Endodermal cell (in vitro differentiated cells): Measurements from ENCODE around the gene BMF. TPM values are rescaled to one million over a fixed set of nuclear protein-coding genes. Genes with fewer than 3 reads are reported as not detected.

Experiments
- DNase-seq: peaks from one replicate; pipeline ENCODE4 v3.0.0-alpha.2; 2017
- H3K27ac ChIP-seq: 2 replicates; pipeline ENCODE4 v1.5.1; 2013; ENCODE audit warnings: mild to moderate bottlenecking, low read depth, low read length, moderate library complexity
- H3K27me3 ChIP-seq: 2 replicates; pipeline ENCODE4 v1.6.1; 2013; ENCODE audit warnings: mild to moderate bottlenecking, low read length, moderate library complexity; ENCODE audit not compliant: insufficient read depth, control insufficient read depth, poor library complexity, severe bottlenecking
- H3K36me3 ChIP-seq: 2 replicates; pipeline ENCODE4 v1.7.0; 2013; ENCODE audit warnings: mild to moderate bottlenecking, low read length, moderate library complexity; ENCODE audit not compliant: control insufficient read depth, insufficient read depth
- H3K4me1 ChIP-seq: one replicate; pipeline ENCODE4 v1.7.0; 2013; ENCODE audit warnings: low read length; ENCODE audit not compliant: control insufficient read depth, insufficient read depth
- H3K4me3 ChIP-seq: 2 replicates; pipeline ENCODE4 v1.5.1; 2013; ENCODE audit warnings: mild to moderate bottlenecking, low read length, moderate library complexity
- H3K9ac ChIP-seq: 2 replicates; pipeline ENCODE4 v1.6.1; 2013; ENCODE audit warnings: mild to moderate bottlenecking, low read length, moderate library complexity; ENCODE audit not compliant: poor library complexity, severe bottlenecking; ENCODE audit errors: extremely low read depth
- H3K9me3 ChIP-seq: 2 replicates; pipeline ENCODE4 v1.6.1; 2013; ENCODE audit warnings: mild to moderate bottlenecking, low read length, moderate library complexity; ENCODE audit not compliant: control insufficient read depth
- H3K27ac Mint-ChIP-seq: 2 replicates; pipeline ENCODE4 v1.8.0; 2020; ENCODE audit warnings: mixed read lengths
- H3K27me3 Mint-ChIP-seq: 2 replicates; pipeline ENCODE4 v1.8.0; 2021; ENCODE audit warnings: mild to moderate bottlenecking, mixed read lengths; ENCODE audit not compliant: insufficient read depth
- H3K36me3 Mint-ChIP-seq: 2 replicates; pipeline ENCODE4 v1.8.0; 2020; ENCODE audit warnings: low read depth, mixed read lengths
- H3K4me1 Mint-ChIP-seq: 2 replicates; pipeline ENCODE4 v1.8.0; 2020; ENCODE audit warnings: mixed read lengths
- H3K4me3 Mint-ChIP-seq: 2 replicates; pipeline ENCODE4 v1.8.0; 2020; ENCODE audit warnings: mild to moderate bottlenecking, moderate library complexity, mixed read lengths
- H3K9me3 Mint-ChIP-seq: 2 replicates; pipeline ENCODE4 v1.8.0; 2020; ENCODE audit warnings: mild to moderate bottlenecking, mixed read lengths
- CTCF ChIP-seq: fragments of 200-600 bp; sonication (generic); conservative IDR thresholded peaks from 2 replicates; pipeline ENCODE4 v1.5.0; 2021; ENCODE audit warnings: antibody characterized with exemption, mild to moderate bottlenecking
- WGBS, 2 experiments: methylation state at CpG; one replicate each; pipeline versions ENCODE4 v1.1.5 to v1.1.7; 2013; ENCODE audit warnings: missing lambda C conversion rate in 2 of 2, mixed read lengths in 1 of 2; ENCODE audit not compliant: insufficient coverage in 1 of 2, insufficient read length in 1 of 2; 5-methylcytosine and 5-hydroxymethylcytosine counted together
- total RNA-seq, 2 donors: library from RNA; stranded (reverse); fragmentation: NEBNext Ultra II Directional in 1 of 2; extraction: Animal tissue kit (Norgen Biotek cat#: 25700) in 1 of 2; gene quantifications; 2 replicates in 1 of 2; 3 replicates in 1 of 2; pipeline ENCODE4 v1.2.1, GENCODE V29; 2021

BMF gene
- total RNA-seq, 2 donors from 2014 or later, result 48.3 to 53.5 TPM

DNA sequence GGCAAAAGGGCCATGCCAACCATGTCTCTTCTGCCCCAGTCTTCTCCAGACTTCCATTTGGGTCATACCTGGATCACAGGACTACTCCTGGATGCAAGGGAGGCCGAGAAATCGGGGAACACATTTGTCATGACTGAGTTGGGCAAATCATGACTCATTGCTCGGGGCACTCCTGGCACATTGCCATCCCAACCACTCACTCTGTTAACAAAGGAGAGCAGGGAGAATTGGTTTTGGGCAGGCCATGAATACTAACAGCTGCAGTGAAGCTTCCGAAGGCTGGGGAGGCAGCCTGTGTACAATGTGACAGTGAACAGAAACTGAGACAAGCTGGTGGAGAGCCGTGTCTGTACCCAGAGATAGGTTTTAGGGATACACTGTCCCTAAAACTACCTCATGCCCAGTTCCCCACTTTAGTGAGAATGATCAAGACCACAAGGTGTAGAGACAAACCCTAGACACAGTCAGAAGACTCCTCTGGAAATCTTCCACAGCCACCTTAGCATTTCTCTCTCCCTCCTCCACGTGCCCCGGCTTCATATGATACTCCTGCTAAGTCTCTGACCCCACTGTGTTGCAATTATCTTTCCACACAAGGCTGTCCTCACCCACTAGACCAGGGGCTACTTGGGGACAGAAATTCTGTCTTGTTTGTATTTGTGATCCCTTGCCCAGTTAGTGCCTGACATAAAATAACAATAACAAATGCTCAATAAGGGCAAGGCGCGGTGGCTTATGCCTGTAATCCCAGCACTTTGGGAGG lies 41.7 kb upstream of the BMF start:
- H3K4me1 Mint-ChIP-seq, result peaks cover 9% of the 10 kb centered on the region
- no peaks in the 10 kb centered on the region for H3K27me3 Mint-ChIP-seq
- TF ChIP-seq CTCF, result no peak
- no peaks in the 10 kb centered on the region for H3K9me3 Mint-ChIP-seq
- Histone ChIP-seq H3K27me3 (no peaks in the 10 kb centered on the region), H3K9ac (no peak overlapping the region), H3K4me1 (no peaks in the 10 kb centered on the region), H3K27ac (no peak overlapping the region), H3K4me3 (no peak overlapping the region), H3K9me3 (no peaks in the 10 kb centered on the region), H3K36me3 (no peaks in the 10 kb centered on the region)
- no peak overlapping the region for H3K27ac Mint-ChIP-seq
- DNase-seq, result peak; percentile 26
- 83 to 90% methylated on average over 4 to 9 of the region's 9 CpGs for WGBS, 2 experiments
- no peaks in the 10 kb centered on the region for H3K36me3 Mint-ChIP-seq
- no peak overlapping the region for H3K4me3 Mint-ChIP-seq

DNA sequence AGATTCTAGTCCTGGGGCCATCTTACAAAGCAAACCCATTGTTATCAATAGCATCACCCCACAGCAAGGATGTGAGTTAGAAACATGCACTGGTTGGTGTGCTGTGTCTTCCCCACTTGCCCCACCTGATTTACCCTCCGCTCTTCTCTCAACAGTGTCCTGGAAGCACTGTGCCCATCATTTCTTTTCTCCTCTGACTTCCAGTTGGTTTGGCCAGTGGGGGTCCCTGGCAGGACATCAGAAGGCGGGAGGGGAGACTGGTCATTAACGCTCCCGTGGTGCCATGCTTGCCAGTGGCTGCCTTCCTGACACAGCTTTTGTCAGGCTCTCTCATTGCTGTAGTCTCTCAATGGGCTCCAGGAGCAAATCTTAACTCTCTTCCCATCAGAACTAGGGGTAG lies 40.7 kb upstream of the BMF start:
- no peak overlapping the region for H3K9ac ChIP-seq
- no peaks in the 10 kb centered on the region for H3K4me1 ChIP-seq
- H3K4me1 Mint-ChIP-seq, result peaks cover under 1% of the 10 kb centered on the region
- 92 to 94% methylated on average over 3 to 4 of the region's 4 CpGs for WGBS, 2 experiments
- DNase-seq, result no peak
- H3K4me3 Mint-ChIP-seq, result no peak overlapping the region
- H3K27me3 Mint-ChIP-seq, result no peaks in the 10 kb centered on the region
- no peak overlapping the region for H3K27ac Mint-ChIP-seq
- no peak for TF ChIP-seq CTCF
- H3K36me3 ChIP-seq, result no peaks in the 10 kb centered on the region
- no peaks in the 10 kb centered on the region for H3K9me3 ChIP-seq
- H3K27ac ChIP-seq, result no peak overlapping the region
- H3K4me3 ChIP-seq, result no peak overlapping the region
- no peaks in the 10 kb centered on the region for H3K36me3 Mint-ChIP-seq
- H3K9me3 Mint-ChIP-seq, result no peaks in the 10 kb centered on the region
- no peaks in the 10 kb centered on the region for H3K27me3 ChIP-seq

GRCh38 chr15:40146037-40146436 lies 37.4 kb upstream of the BMF start:
- Mint-ChIP-seq H3K36me3 (no peaks in the 10 kb centered on the region), H3K27ac (no peak overlapping the region), H3K27me3 (no peaks in the 10 kb centered on the region), H3K9me3 (no peaks in the 10 kb centered on the region), H3K4me1 (no peaks in the 10 kb centered on the region), H3K4me3 (no peak overlapping the region)
- Histone ChIP-seq H3K9me3 (no peaks in the 10 kb centered on the region), H3K4me1 (no peaks in the 10 kb centered on the region), H3K9ac (no peak overlapping the region), H3K36me3 (no peaks in the 10 kb centered on the region), H3K27me3 (no peaks in the 10 kb centered on the region), H3K4me3 (no peak overlapping the region), H3K27ac (no peak overlapping the region)
- no peak for TF ChIP-seq CTCF
- peak; percentile 44 for DNase-seq
- WGBS, 2 experiments, result 82 to 93% methylated on average over 4 of the region's 4 CpGs
